Measurements from ENCODE around the gene ZNF622. TPM values are rescaled to one million over a fixed set of nuclear protein-coding genes. Genes with fewer than 3 reads are reported as not detected.

ZNF622 gene
- total and polyA plus RNA-seq, 2 of the 13 experiments (the other 11 are each of a cell fraction or from before 2014, with no cell fraction given): 12.1 to 44.7 TPM

GRCh38 chr5:16465544-16466432 lies at the start of gene ZNF622 (continued):
- peak; percentile 98 for TF ChIP-seq SAP130 (CRISPR knock-in tag; IDR thresholded peaks at IDR 0.05; ENCODE audit: low read depth)
- TF ChIP-seq HIVEP1 (CRISPR knock-in tag; IDR thresholded peaks at IDR 0.05): peak; percentile 48; the same call in 1 of the 2 replicates
- peak; percentile 64 for TF ChIP-seq HDAC2 (CRISPR knock-in tag; IDR thresholded peaks at IDR 0.05)
- TF ChIP-seq SALL1 (CRISPR knock-in tag; IDR thresholded peaks at IDR 0.05): peak; percentile 87
- no peak for TF ChIP-seq ZNF839 (CRISPR knock-in tag; IDR thresholded peaks at IDR 0.05; ENCODE audit: borderline replicate concordance)
- no peak for TF ChIP-seq FUBP1 (CRISPR knock-in tag; IDR thresholded peaks at IDR 0.05; ENCODE audit: borderline replicate concordance)
- TF ChIP-seq MTA1 (CRISPR knock-in tag; IDR thresholded peaks at IDR 0.05; ENCODE audit: borderline replicate concordance): no peak; the same call in 1 of the 2 replicates
- TF ChIP-seq DMAP1 (CRISPR knock-in tag; IDR thresholded peaks at IDR 0.05): peak; percentile 81; the same call in 1 of the 2 replicates
- no peak for TF ChIP-seq ZNF468 (CRISPR knock-in tag; IDR thresholded peaks at IDR 0.05)
- TF ChIP-seq ZNF329 (CRISPR knock-in tag; IDR thresholded peaks at IDR 0.05; ENCODE audit: low read depth): 0 out of 2 replicates have a peak, but pooled peaks have one; percentile 55
- no peak for TF ChIP-seq RFX1 (IDR thresholded peaks at IDR 0.05)
- no peak for TF ChIP-seq ZNF282 (IDR thresholded peaks at IDR 0.05; ENCODE audit: partially characterized antibody)
- no peak for TF ChIP-seq MBD4 (IDR thresholded peaks at IDR 0.05; ENCODE audit: borderline replicate concordance, low read length)
- no peak for TF ChIP-seq ZBTB1 (CRISPR knock-in tag; IDR thresholded peaks at IDR 0.05; ENCODE audit: borderline replicate concordance)
- TF ChIP-seq, protein P1, sequence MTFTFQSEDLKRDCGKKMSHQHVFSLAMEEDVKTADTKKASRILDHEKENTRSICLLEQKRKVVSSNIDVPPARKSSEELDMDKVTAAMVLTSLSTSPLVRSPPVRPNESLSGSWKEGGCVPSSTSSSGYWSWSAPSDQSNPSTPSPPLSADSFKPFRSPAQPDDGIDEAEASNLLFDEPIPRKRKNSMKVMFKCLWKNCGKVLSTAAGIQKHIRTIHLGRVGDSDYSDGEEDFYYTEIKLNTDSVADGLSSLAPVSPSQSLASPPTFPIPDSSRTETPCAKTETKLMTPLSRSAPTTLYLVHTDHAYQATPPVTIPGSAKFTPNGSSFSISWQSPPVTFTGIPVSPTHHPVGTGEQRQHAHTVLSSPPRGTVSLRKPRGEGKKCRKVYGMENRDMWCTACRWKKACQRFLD (CRISPR knock-in tag; IDR thresholded peaks at IDR 0.05; ENCODE audit: borderline replicate concordance): peak; percentile 74; the same call in 1 of the 2 replicates
- no peak for TF ChIP-seq ZBTB46 (CRISPR knock-in tag; IDR thresholded peaks at IDR 0.05; ENCODE audit: borderline replicate concordance)
- TF ChIP-seq U2AF1 (optimal IDR thresholded peaks at IDR 0.05; ENCODE audit: low read depth, low read length): peak; percentile 76
- TF ChIP-seq, protein P2, sequence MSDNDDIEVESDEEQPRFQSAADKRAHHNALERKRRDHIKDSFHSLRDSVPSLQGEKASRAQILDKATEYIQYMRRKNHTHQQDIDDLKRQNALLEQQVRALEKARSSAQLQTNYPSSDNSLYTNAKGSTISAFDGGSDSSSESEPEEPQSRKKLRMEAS (IDR thresholded peaks at IDR 0.05): peak; percentile 75
- peak; percentile 72; the same call in 1 of the 2 replicates for TF ChIP-seq SNAI1 (CRISPR knock-in tag; IDR thresholded peaks at IDR 0.05; ENCODE audit: borderline replicate concordance)
- TF ChIP-seq NRL (CRISPR knock-in tag; IDR thresholded peaks at IDR 0.05; ENCODE audit: borderline replicate concordance): peak; percentile 87; the same call in 1 of the 2 replicates
- peak; percentile 89 for TF ChIP-seq XRCC5 (optimal IDR thresholded peaks at IDR 0.05; ENCODE audit: low read length)
- TF ChIP-seq PHB2 (IDR thresholded peaks at IDR 0.05; ENCODE audit: partially characterized antibody): no peak
- TF ChIP-seq ZMYM4 (CRISPR knock-in tag; IDR thresholded peaks at IDR 0.05): peak; percentile 77
- TF ChIP-seq ZKSCAN5 (CRISPR knock-in tag; IDR thresholded peaks at IDR 0.05): no peak

All from HepG2 (cell line).